HG02678 (cell line): ENCODE measurements around the gene CTDNEP1.

Experiments used
- ATAC-seq: cut with Tn5 transposase; IDR thresholded peaks from one replicate; pipeline ENCODE4 v1.9.1; 2021; ENCODE audit warnings: mild to moderate bottlenecking, moderate library complexity; ENCODE audit not compliant: unreplicated experiment

The CTDNEP1 gene

GRCh38 chr17:7232114-7232513 is 19.4 kb downstream of the CTDNEP1 start:
- ATAC-seq = no peak

- no peak for ATAC-seq
Observed at GRCh38 chr17:7229504-7229903, 22.0 kb downstream of the CTDNEP1 start.

DNA sequence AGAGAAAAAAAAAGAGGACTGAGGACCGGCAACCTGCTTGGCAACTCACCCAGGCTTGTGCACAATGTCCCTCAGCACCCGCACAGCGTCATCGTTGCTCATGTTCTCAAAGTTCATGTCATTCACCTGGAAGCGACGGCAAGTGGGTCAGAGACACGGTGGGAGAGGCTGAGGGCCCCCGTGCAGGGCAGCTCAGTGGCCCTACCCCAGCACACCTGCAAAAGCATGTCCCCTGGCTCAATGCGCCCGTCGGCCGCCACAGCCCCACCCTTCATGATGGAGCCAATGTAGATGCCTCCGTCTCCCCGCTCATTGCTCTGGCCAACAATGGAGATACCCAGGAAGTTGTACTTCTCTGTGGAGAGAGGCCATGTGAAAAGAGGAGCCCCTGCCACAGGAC is 22.6 kb downstream of the CTDNEP1 start:
- no peak for ATAC-seq

- no peak for ATAC-seq
Observed at GRCh38 chr17:7226721-7227710, 24.5 kb downstream of the CTDNEP1 start.

- no peak for ATAC-seq
Observed at GRCh38 chr17:7225711-7226331, 25.7 kb downstream of the CTDNEP1 start.

DNA sequence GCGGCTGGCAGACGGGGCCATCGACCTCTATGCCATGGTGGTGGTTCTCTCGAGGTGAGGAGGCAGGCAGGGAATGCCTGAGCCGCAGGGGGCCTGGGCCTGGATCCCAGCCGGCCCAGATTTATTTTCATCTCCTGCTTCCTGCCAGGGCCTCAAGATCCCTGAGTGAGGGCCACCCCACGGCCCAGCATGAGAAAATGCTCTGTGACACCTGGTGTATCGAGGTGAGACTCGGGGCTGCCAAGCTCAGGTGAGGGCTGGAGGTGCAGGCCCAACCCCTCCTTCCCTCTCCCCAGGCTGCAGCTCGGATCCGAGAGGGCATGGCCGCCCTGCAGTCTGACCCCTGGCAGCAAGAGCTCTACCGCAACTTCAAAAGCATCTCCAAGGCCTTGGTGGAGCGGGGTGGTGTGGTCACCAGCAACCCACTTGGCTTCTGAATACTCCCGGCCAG is 26.8 kb downstream of the CTDNEP1 start:
- no peak for ATAC-seq

- no peak for ATAC-seq
Observed at GRCh38 chr17:7224110-7224509, 27.4 kb downstream of the CTDNEP1 start.

GRCh38 chr17:7223375-7223774 is 28.2 kb downstream of the CTDNEP1 start:
- ATAC-seq = no peak

DNA sequence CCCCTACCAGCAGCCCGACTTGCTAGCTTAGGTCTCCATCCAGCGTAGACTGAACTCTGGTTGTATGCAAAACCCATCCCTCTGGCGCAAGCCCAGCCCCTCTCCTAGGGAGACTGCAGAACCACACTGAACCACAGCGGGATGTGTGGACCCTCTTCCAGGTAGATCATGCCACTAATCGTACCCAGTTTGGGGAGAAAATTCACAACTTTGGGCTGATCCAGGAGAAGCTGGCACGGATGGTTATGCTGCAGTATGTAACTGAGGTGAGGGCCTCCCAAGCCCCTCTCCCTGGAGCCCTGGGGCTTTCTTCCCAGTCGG is 28.6 kb downstream of the CTDNEP1 start:
- no peak for ATAC-seq

- ATAC-seq = no peak
Observed at GRCh38 chr17:7222093-7222971, 29.2 kb downstream of the CTDNEP1 start.

DNA sequence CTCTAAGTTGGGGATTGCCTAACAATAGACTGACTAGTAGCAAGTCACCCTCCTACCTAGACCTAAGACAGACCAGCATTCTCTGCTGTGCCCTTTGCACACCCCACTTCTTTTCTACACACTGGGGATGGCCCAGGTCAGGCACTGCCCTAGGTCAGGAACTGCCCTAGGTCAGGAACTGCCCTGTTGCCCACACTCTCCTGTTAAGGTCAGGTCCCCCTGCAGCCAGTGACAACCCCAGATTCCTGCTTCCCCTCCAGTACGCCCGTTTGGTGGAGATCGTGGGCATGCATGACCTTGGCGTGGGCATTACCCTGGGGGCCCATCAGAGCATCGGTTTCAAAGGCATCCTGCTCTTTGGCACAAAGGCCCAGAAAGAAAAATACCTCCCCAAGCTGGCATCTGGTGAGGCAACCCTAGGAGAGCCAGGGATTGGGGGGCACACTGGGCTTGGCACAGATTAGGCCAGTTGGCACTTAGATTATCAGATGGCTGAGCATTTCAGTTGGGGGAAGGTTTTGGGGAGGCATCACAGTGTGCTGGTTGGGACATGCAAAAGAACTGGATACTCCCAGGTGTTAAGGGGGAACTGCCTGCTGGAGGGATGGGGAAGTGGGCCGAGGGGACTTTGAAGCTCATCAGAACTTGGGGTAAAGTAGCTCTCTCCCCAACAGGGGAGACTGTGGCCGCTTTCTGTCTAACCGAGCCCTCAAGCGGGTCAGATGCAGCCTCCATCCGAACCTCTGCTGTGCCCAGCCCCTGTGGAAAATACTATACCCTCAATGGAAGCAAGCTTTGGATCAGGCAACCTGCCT is 30.0 kb downstream of the CTDNEP1 start:
- no peak for ATAC-seq

DNA sequence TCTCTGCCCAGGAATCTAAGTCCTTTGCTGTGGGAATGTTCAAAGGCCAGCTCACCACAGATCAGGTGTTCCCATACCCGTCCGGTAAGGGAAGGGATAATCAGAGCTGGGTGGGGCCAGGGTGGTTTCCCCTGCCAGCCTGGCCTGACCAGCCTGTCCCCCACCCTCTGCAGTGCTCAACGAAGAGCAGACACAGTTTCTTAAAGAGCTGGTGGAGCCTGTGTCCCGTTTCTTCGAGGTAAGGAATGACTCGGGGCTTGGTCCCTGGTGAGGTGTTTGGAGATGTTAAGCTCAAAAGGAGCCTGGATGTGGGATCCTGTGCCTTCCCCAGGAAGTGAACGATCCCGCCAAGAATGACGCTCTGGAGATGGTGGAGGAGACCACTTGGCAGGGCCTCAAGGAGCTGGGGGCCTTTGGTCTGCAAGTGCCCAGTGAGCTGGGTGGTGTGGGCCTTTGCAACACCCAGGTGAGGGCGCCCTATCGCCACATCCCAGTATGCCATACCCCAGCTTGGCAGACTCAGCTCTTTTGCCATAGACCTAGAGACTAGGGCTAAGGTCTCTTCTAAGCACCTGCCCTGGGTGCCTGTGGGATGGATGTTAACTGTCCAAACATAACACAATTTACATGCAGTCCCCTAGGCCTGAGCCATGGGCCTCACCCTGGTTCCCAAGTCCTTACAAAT is 30.8 kb downstream of the CTDNEP1 start:
- no peak for ATAC-seq

GRCh38 chr17:7219812-7220592 is 31.5 kb downstream of the CTDNEP1 start, which contains the start of the genes ACADVL and DLG4:
ACADVL (plus strand) TSS chr17:7219938; CDS start chr17:7219985, 47 bp downstream.
DLG4 (minus strand) TSS chr17:7219836.
- ATAC-seq = peak; percentile 63

- ATAC-seq = no peak
Observed at GRCh38 chr17:7219229-7219811, 32.2 kb downstream of the CTDNEP1 start.

DNA sequence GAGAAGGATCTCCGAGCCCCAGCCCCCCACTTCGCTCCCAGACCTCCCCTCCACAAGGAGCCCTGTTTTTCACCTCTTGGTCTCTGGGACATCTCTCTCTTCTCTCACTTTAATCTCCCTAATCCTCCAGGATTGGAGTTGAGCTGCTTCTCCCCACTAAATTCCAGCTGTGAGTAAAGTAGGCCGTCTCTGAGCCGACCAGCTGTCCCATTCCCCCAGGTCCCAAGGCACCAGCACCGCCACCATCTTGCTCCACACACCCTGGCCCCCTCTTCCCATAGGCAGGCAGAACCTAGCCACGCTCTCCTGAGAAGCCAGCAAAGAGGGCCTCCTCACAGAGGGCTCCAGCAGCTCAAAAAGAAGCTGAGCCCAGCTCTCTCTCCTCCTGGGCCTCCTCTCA is 32.8 kb downstream of the CTDNEP1 start:
- ATAC-seq = no peak

- ATAC-seq = no peak
Observed at GRCh38 chr17:7218166-7218565, 33.4 kb downstream of the CTDNEP1 start.

- no peak for ATAC-seq
Observed at GRCh38 chr17:7217113-7217987, 34.2 kb downstream of the CTDNEP1 start.
